Neuronal stem cell (in vitro differentiated cells): ENCODE data around the gene TPSG1.
A peak's percentile ranks its signal among the peaks of the same experiment; 100 is the strongest.
"Not testable (repeated sequence)": the region's sequence is repeated elsewhere in the genome, so short reads cannot be mapped to it uniquely, and the experiment has no call there.

Source experiments
- DNase-seq: peaks from one replicate; pipeline ENCODE4 v3.0.0-alpha.2; 2013; ENCODE audit warnings: low spot score
- H2AFZ ChIP-seq: one replicate; pipeline ENCODE4 v1.6.1; 2013; ENCODE audit warnings: mild to moderate bottlenecking, low read length, inconsistent platforms
- H2AK5ac ChIP-seq: 2 replicates; pipeline ENCODE4 v1.6.1; 2013; ENCODE audit warnings: low read depth, mild to moderate bottlenecking, inconsistent platforms, low read length, moderate library complexity, mixed read lengths
- H2BK120ac ChIP-seq: 2 replicates; pipeline ENCODE4 v1.6.1; 2013; ENCODE audit warnings: low read depth, mild to moderate bottlenecking, inconsistent platforms, low read length, moderate library complexity, mixed read lengths
- H2BK12ac ChIP-seq: one replicate; pipeline ENCODE4 v1.6.1; 2013; ENCODE audit warnings: low read length, inconsistent platforms
- H2BK15ac ChIP-seq: 2 replicates; pipeline ENCODE4 v1.6.1; 2013; ENCODE audit warnings: mild to moderate bottlenecking, low read length, inconsistent platforms, mixed read lengths
- H2BK5ac ChIP-seq: one replicate; pipeline ENCODE4 v1.6.1; 2013; ENCODE audit warnings: inconsistent platforms, mild to moderate bottlenecking, low read length, moderate library complexity
- H3K14ac ChIP-seq: one replicate; pipeline ENCODE4 v1.6.1; 2013; ENCODE audit warnings: low read length, inconsistent platforms
- H3K18ac ChIP-seq: 2 replicates; pipeline ENCODE4 v1.6.1; 2013; ENCODE audit warnings: low read length, inconsistent platforms
- H3K23ac ChIP-seq: 2 replicates; pipeline ENCODE4 v1.6.1; 2013; ENCODE audit warnings: low read depth, mild to moderate bottlenecking, mixed read lengths, low read length, inconsistent platforms; ENCODE audit not compliant: poor library complexity
- H3K27ac ChIP-seq: replicated peaks from 3 replicates; pipeline ENCODE4 v1.5.1; 2013; ENCODE audit warnings: low read length, inconsistent platforms
- H3K27me3 ChIP-seq, 3 experiments: 2 replicates each; pipeline ENCODE4 v1.6.1; 2013; ENCODE audit warnings: low read length in 3 of 3, mild to moderate bottlenecking in 2 of 3, inconsistent platforms in 1 of 3, low read depth in 1 of 3, mixed read lengths in 1 of 3, moderate library complexity in 1 of 3; ENCODE audit not compliant: control insufficient read depth in 3 of 3, insufficient read depth in 3 of 3
- H3K36me3 ChIP-seq, 2 donors: replicated peaks in 1 of 2; 2 replicates each; pipeline ENCODE4 v1.6.1; 2013; ENCODE audit warnings: low read length in 2 of 2; ENCODE audit not compliant: control insufficient read depth in 2 of 2, insufficient read depth in 2 of 2
- H3K4ac ChIP-seq: 2 replicates; pipeline ENCODE4 v1.6.1; 2013; ENCODE audit warnings: inconsistent platforms, mild to moderate bottlenecking, low read length, moderate library complexity
- H3K4me1 ChIP-seq, 2 donors: 1 replicate in 1 of 2; 2 replicates in 1 of 2; pipeline ENCODE4 v1.6.1; 2013; ENCODE audit warnings: low read length in 2 of 2, low read depth in 1 of 2; ENCODE audit not compliant: control insufficient read depth in 2 of 2, insufficient read depth in 1 of 2
- H3K4me2 ChIP-seq: one replicate; pipeline ENCODE4 v1.6.1; 2013; ENCODE audit warnings: mild to moderate bottlenecking, low read length, inconsistent platforms; ENCODE audit not compliant: insufficient read depth, poor library complexity, severe bottlenecking
- H3K4me3 ChIP-seq, 2 donors: 2 replicates each; pipeline ENCODE4 v1.5.1; 2013; ENCODE audit warnings: low read length in 2 of 2, mild to moderate bottlenecking in 2 of 2, inconsistent platforms in 1 of 2, moderate library complexity in 1 of 2
- H3K79me1 ChIP-seq: one replicate; pipeline ENCODE4 v1.6.1; 2013; ENCODE audit warnings: low read depth, mild to moderate bottlenecking, inconsistent platforms, low read length, moderate library complexity
- H3K9ac ChIP-seq: one replicate; pipeline ENCODE4 v1.6.1; 2013; ENCODE audit warnings: mild to moderate bottlenecking, low read depth, low read length, inconsistent platforms; ENCODE audit not compliant: poor library complexity
- H3K9me3 ChIP-seq, 2 donors: replicated peaks in 1 of 2; 2 replicates each; pipeline versions ENCODE3 to v1.6.1; 2013; ENCODE audit warnings: low read length in 2 of 2, mild to moderate bottlenecking in 2 of 2, inconsistent platforms in 1 of 2, low read depth in 1 of 2, mixed read lengths in 1 of 2, moderate library complexity in 1 of 2; ENCODE audit not compliant: control insufficient read depth in 2 of 2, insufficient read depth in 1 of 2
- H4K8ac ChIP-seq: one replicate; pipeline ENCODE4 v1.6.1; 2013; ENCODE audit warnings: low read depth, mild to moderate bottlenecking, inconsistent platforms, low read length, moderate library complexity
- H4K91ac ChIP-seq: one replicate; pipeline ENCODE4 v1.6.1; 2013; ENCODE audit warnings: low read length, low read depth, mild to moderate bottlenecking, inconsistent platforms; ENCODE audit not compliant: poor library complexity
- WGBS, 2 donors: extraction: QIAGEN DNeasy Blood & Tissue Kit; methylation state at CpG; one replicate each; pipeline ENCODE4 v1.1.7; 2013; ENCODE audit warnings: missing lambda C conversion rate in 2 of 2, mixed read lengths in 1 of 2; ENCODE audit not compliant: insufficient read length in 2 of 2, insufficient replicate concordance in 1 of 2; ENCODE audit errors: extremely low coverage in 2 of 2; 5-methylcytosine and 5-hydroxymethylcytosine counted together

TPSG1 gene

GRCh38 chr16:1256296-1256873 lies 31.3 kb upstream of the TPSG1 start:
- not testable (repeated sequence) for H3K9me3 ChIP-seq, H2BK5ac ChIP-seq, H2BK15ac ChIP-seq, H3K18ac ChIP-seq, H4K91ac ChIP-seq, H2BK120ac ChIP-seq, H3K79me1 ChIP-seq, H3K36me3 ChIP-seq, DNase-seq, H4K8ac ChIP-seq, H3K4me2 ChIP-seq, H3K4me1 ChIP-seq, H3K4ac ChIP-seq, H2BK12ac ChIP-seq, H3K4me3 ChIP-seq, H3K27ac ChIP-seq, H2AFZ ChIP-seq, H3K9ac ChIP-seq, H2AK5ac ChIP-seq
- H3K23ac ChIP-seq: peak overlapping the region; percentile 98
- peaks cover 8 to 41% (median 27%) of the 10 kb centered on the region in 3 experiments for H3K27me3 ChIP-seq
- H3K14ac ChIP-seq: peak overlapping the region; percentile 82
- WGBS, 2 donors: no CpG with 5 or more reads among the region's 23 CpGs

- H2AFZ ChIP-seq, H2BK5ac ChIP-seq, H3K4ac ChIP-seq, H2BK120ac ChIP-seq, H3K79me1 ChIP-seq, H3K4me1 ChIP-seq, H3K27ac ChIP-seq, H3K4me3 ChIP-seq, H3K36me3 ChIP-seq, H3K9me3 ChIP-seq, H4K91ac ChIP-seq, H3K4me2 ChIP-seq, DNase-seq: not testable (repeated sequence)
- no CpG with 5 or more reads among the region's 26 CpGs for WGBS, 2 donors
- peak within 1 kb of the TSS; percentile 57 for H3K18ac ChIP-seq
- peak within 1 kb of the TSS; percentile 60 for H3K9ac ChIP-seq
- peak within 1 kb of the TSS; percentile 10 for H2BK12ac ChIP-seq
- H3K23ac ChIP-seq: peak within 1 kb of the TSS; percentile 98
- peak within 1 kb of the TSS; percentile 43 for H4K8ac ChIP-seq
- H3K14ac ChIP-seq: peak within 1 kb of the TSS; percentile 82
- peak within 1 kb of the TSS; percentile 85 for H2BK15ac ChIP-seq
- peak within 1 kb of the TSS; percentile 92 for H2AK5ac ChIP-seq
- peaks cover 8 to 32% (median 18%) of the 10 kb centered on the region in 3 experiments for H3K27me3 ChIP-seq
These were observed 30.4 kb upstream of the TPSG1 start, which contains the start of gene TPSD1 for GRCh38 chr16:1255276-1256122. Gene TPSD1 (plus strand): TSS chr16:1256069. CDS start chr16:1256281, 212 bp downstream.

- DNase-seq, H2AK5ac ChIP-seq: not testable (repeated sequence)
- WGBS, 2 donors: no CpG with 5 or more reads among the region's 3 CpGs
These were observed 29.8 kb upstream of the TPSG1 start for GRCh38 chr16:1254821-1255220.

GRCh38 chr16:1253701-1254364 lies 28.8 kb upstream of the TPSG1 start:
- no CpG with 5 or more reads among the region's 47 CpGs for WGBS, 2 donors
- not testable (repeated sequence) for H3K9me3 ChIP-seq, H3K14ac ChIP-seq, H3K18ac ChIP-seq, H3K4me1 ChIP-seq, H2BK12ac ChIP-seq, H2AK5ac ChIP-seq, H3K79me1 ChIP-seq, H4K8ac ChIP-seq, H3K27ac ChIP-seq, H3K23ac ChIP-seq, H3K4ac ChIP-seq, DNase-seq, H2BK5ac ChIP-seq, H4K91ac ChIP-seq, H3K9ac ChIP-seq, H3K4me2 ChIP-seq, H2BK15ac ChIP-seq, H3K4me3 ChIP-seq, H2BK120ac ChIP-seq, H2AFZ ChIP-seq, H3K36me3 ChIP-seq
- H3K27me3 ChIP-seq: peaks cover 0 to 16% (median 1%) of the 10 kb centered on the region in 3 experiments

More at GRCh38 chr16:1254821-1255220, 29.8 kb upstream of the TPSG1 start:
- not testable (repeated sequence) for H4K8ac ChIP-seq, H4K91ac ChIP-seq, H3K79me1 ChIP-seq, H3K4ac ChIP-seq, H2BK5ac ChIP-seq, H3K18ac ChIP-seq, H3K4me2 ChIP-seq, H3K27ac ChIP-seq, H3K36me3 ChIP-seq, H2BK120ac ChIP-seq, H3K4me3 ChIP-seq, H3K4me1 ChIP-seq, H3K9me3 ChIP-seq, H3K14ac ChIP-seq, H2BK12ac ChIP-seq, H3K23ac ChIP-seq, H2BK15ac ChIP-seq, H2AFZ ChIP-seq, H3K9ac ChIP-seq
- peaks cover 4 to 26% (median 11%) of the 10 kb centered on the region in 3 experiments for H3K27me3 ChIP-seq
